ENCODE results near the gene TOX3.

TOX3 gene

DNA sequence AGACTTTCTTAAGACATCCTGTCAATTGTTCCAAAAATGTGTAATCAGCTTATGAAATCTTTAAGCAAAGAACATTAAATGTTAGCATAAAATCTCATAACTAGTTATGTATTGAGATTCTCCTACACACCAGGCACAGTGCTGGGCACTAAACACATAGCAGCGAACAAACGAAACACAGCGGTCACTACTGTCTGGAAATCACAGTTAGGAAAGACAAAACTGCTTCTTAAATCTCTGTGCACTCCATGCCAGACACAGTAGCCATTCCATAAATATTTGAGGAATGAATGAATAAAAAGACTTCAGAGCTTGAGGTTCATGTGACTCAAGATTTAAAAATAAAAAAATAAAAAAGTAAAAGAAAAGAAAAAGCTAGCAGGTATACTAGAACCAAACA is 20.1 kb downstream of the TOX3 start:
- Histone ChIP-seq H3K27ac (ENCODE audit: low read depth, low read length, poor library complexity, severe bottlenecking) (no peak overlapping the region), H3K79me2 (ENCODE audit: insufficient read depth, low read length) (no peaks in the 10 kb centered on the region), H3K27me3 (ENCODE audit: insufficient read depth, low read length) (no peaks in the 10 kb centered on the region), H3F3A (ENCODE audit: insufficient read depth, low read length) (no peaks in the 10 kb centered on the region), H3K36me3 (ENCODE audit: insufficient read depth, low read length) (no peaks in the 10 kb centered on the region), H3K9ac (ENCODE audit: low read length) (no peak overlapping the region), H3K4me1 (ENCODE audit: insufficient read depth, low read length, severe bottlenecking) (no peaks in the 10 kb centered on the region), H3K9me3 (ENCODE audit: low read length) (no peaks in the 10 kb centered on the region), H2AFZ (ENCODE audit: low read length) (no peak overlapping the region), H3K4me3 (ENCODE audit: low read depth, low read length, poor library complexity, severe bottlenecking) (no peak overlapping the region), H4K20me1 (ENCODE audit: insufficient read depth, low read length) (no peaks in the 10 kb centered on the region), H3K4me2 (ENCODE audit: low read length) (no peak overlapping the region), H3K9me2 (ENCODE audit: low read depth, low read length) (no peaks in the 10 kb centered on the region)
- no peak for TF ChIP-seq EZH2 (IDR thresholded peaks at IDR 0.05; ENCODE audit: borderline replicate concordance, low read length)
- TF ChIP-seq, protein P1, sequence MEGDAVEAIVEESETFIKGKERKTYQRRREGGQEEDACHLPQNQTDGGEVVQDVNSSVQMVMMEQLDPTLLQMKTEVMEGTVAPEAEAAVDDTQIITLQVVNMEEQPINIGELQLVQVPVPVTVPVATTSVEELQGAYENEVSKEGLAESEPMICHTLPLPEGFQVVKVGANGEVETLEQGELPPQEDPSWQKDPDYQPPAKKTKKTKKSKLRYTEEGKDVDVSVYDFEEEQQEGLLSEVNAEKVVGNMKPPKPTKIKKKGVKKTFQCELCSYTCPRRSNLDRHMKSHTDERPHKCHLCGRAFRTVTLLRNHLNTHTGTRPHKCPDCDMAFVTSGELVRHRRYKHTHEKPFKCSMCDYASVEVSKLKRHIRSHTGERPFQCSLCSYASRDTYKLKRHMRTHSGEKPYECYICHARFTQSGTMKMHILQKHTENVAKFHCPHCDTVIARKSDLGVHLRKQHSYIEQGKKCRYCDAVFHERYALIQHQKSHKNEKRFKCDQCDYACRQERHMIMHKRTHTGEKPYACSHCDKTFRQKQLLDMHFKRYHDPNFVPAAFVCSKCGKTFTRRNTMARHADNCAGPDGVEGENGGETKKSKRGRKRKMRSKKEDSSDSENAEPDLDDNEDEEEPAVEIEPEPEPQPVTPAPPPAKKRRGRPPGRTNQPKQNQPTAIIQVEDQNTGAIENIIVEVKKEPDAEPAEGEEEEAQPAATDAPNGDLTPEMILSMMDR (IDR thresholded peaks at IDR 0.05; ENCODE audit: low read length), result no peak

- H3F3A ChIP-seq (ENCODE audit: insufficient read depth, low read length), result no peaks in the 10 kb centered on the region
- H3K4me3 ChIP-seq (ENCODE audit: low read depth, low read length, poor library complexity, severe bottlenecking), result no peak overlapping the region
- H3K9me2 ChIP-seq (ENCODE audit: low read depth, low read length), result no peaks in the 10 kb centered on the region
- TF ChIP-seq EZH2 (IDR thresholded peaks at IDR 0.05; ENCODE audit: borderline replicate concordance, low read length), result no peak
- TF ChIP-seq, protein P1 (IDR thresholded peaks at IDR 0.05; ENCODE audit: low read length), result no peak
- H3K79me2 ChIP-seq (ENCODE audit: insufficient read depth, low read length), result no peaks in the 10 kb centered on the region
- H2AFZ ChIP-seq (ENCODE audit: low read length), result no peak overlapping the region
- no peak overlapping the region for H3K9ac ChIP-seq (ENCODE audit: low read length)
- H4K20me1 ChIP-seq (ENCODE audit: insufficient read depth, low read length), result no peaks in the 10 kb centered on the region
- H3K4me1 ChIP-seq (ENCODE audit: insufficient read depth, low read length, severe bottlenecking), result no peaks in the 10 kb centered on the region
- no peak overlapping the region for H3K4me2 ChIP-seq (ENCODE audit: low read length)
- H3K9me3 ChIP-seq (ENCODE audit: low read length), result no peaks in the 10 kb centered on the region
- no peaks in the 10 kb centered on the region for H3K36me3 ChIP-seq (ENCODE audit: insufficient read depth, low read length)
- H3K27ac ChIP-seq (ENCODE audit: low read depth, low read length, poor library complexity, severe bottlenecking), result no peak overlapping the region
- no peaks in the 10 kb centered on the region for H3K27me3 ChIP-seq (ENCODE audit: insufficient read depth, low read length)
Observed at GRCh38 chr16:52526116-52526828, 20.7 kb downstream of the TOX3 start.

- no peak for TF ChIP-seq EZH2 (IDR thresholded peaks at IDR 0.05; ENCODE audit: borderline replicate concordance, low read length)
- TF ChIP-seq, protein P1 (IDR thresholded peaks at IDR 0.05; ENCODE audit: low read length), result no peak
- H3K9me3 ChIP-seq (ENCODE audit: low read length), result no peaks in the 10 kb centered on the region
Observed at GRCh38 chr16:52521570-52521969, 25.4 kb downstream of the TOX3 start.

More at GRCh38 chr16:52521570-52521969, 25.4 kb downstream of the TOX3 start:
- Histone ChIP-seq H3K4me3 (ENCODE audit: low read depth, low read length, poor library complexity, severe bottlenecking) (no peak overlapping the region), H3K9ac (ENCODE audit: low read length) (no peak overlapping the region), H4K20me1 (ENCODE audit: insufficient read depth, low read length) (no peaks in the 10 kb centered on the region), H3K27ac (ENCODE audit: low read depth, low read length, poor library complexity, severe bottlenecking) (no peak overlapping the region), H3K4me2 (ENCODE audit: low read length) (no peak overlapping the region), H3K9me2 (ENCODE audit: low read depth, low read length) (no peaks in the 10 kb centered on the region), H3K36me3 (ENCODE audit: insufficient read depth, low read length) (no peaks in the 10 kb centered on the region), H3K4me1 (ENCODE audit: insufficient read depth, low read length, severe bottlenecking) (no peaks in the 10 kb centered on the region), H3K79me2 (ENCODE audit: insufficient read depth, low read length) (no peaks in the 10 kb centered on the region), H2AFZ (ENCODE audit: low read length) (no peak overlapping the region), H3K27me3 (ENCODE audit: insufficient read depth, low read length) (no peaks in the 10 kb centered on the region), H3F3A (ENCODE audit: insufficient read depth, low read length) (no peaks in the 10 kb centered on the region)

All from OCI-LY1 (cell line).